DMS114 treated with DMSO at 0.1 percent for 48 hours (cell line): ENCODE results near the gene SLX9.
"Not testable (repeated sequence)": the region's sequence is repeated elsewhere in the genome, so short reads cannot be mapped to it uniquely, and the experiment has no call there.

Source experiments
- DNase-seq: peaks from one replicate; lab custom pipeline; 2025; ENCODE audit not compliant: unreplicated experiment; lab: John Stamatoyannopoulos, UW

SLX9 gene

GRCh38 chr21:44928500-44929241 is 11.2 kb upstream of the SLX9 start:
- DNase-seq, result not testable (repeated sequence)

GRCh38 chr21:44929242-44929798 is 10.5 kb upstream of the SLX9 start:
- no peak for DNase-seq

GRCh38 chr21:44929799-44930542 is 9.9 kb upstream of the SLX9 start:
- no peak for DNase-seq

GRCh38 chr21:44930543-44930981 is 9.3 kb upstream of the SLX9 start:
- no peak for DNase-seq

- no peak for DNase-seq
Observed at GRCh38 chr21:44931137-44931500, 8.7 kb upstream of the SLX9 start.

- no peak for DNase-seq
Observed at GRCh38 chr21:44931501-44932407, 8.1 kb upstream of the SLX9 start.

- DNase-seq, result no peak
Observed at GRCh38 chr21:44932408-44933181, 7.2 kb upstream of the SLX9 start.

- no peak for DNase-seq
Observed at GRCh38 chr21:44933199-44933917, 6.5 kb upstream of the SLX9 start.

GRCh38 chr21:44933918-44934260 is 5.9 kb upstream of the SLX9 start:
- DNase-seq, result no peak

GRCh38 chr21:44934276-44934675 is 5.6 kb upstream of the SLX9 start:
- DNase-seq, result no peak

GRCh38 chr21:44934797-44935532 is 4.9 kb upstream of the SLX9 start:
- DNase-seq, result no peak

GRCh38 chr21:44935533-44935927 is 4.3 kb upstream of the SLX9 start:
- no peak for DNase-seq

- no peak for DNase-seq
Observed at GRCh38 chr21:44938772-44939531, 877 bp upstream of the SLX9 start.

- no peak for DNase-seq
Observed at GRCh38 chr21:44940116-44940631, 345 bp downstream of the SLX9 start.

- no peak for DNase-seq
Observed at GRCh38 chr21:44941567-44941966, 1.7 kb downstream of the SLX9 start.

- no peak for DNase-seq
Observed at GRCh38 chr21:44942566-44942965, 2.7 kb downstream of the SLX9 start.

- no peak for DNase-seq
Observed at GRCh38 chr21:44943005-44943685, 3.3 kb downstream of the SLX9 start.
